BLaER1 (cell line): ENCODE measurements around the gene SNAPIN.
A peak's percentile ranks its signal among the peaks of the same experiment; 100 is the strongest.

Source experiments
- H3K27ac ChIP-seq: shearing (Covaris generic); formaldehyde crosslinking; 2 replicates; pipeline ENCODE4 v1.8.1; 2022
- H3K27me3 ChIP-seq: shearing (Covaris generic); formaldehyde crosslinking; 2 replicates; pipeline ENCODE4 v1.8.1; 2022
- H3K36me3 ChIP-seq: shearing (Covaris generic); formaldehyde crosslinking; 2 replicates; pipeline ENCODE4 v1.8.1; 2022
- H3K4me1 ChIP-seq: shearing (Covaris generic); formaldehyde crosslinking; 2 replicates; pipeline ENCODE4 v1.8.1; 2022
- H3K4me2 ChIP-seq: shearing (Covaris generic); formaldehyde crosslinking; 2 replicates; pipeline ENCODE4 v1.8.1; 2022
- H3K4me3 ChIP-seq: shearing (Covaris generic); formaldehyde crosslinking; 2 replicates; pipeline ENCODE4 v1.8.1; 2022
- H3K9ac ChIP-seq: shearing (Covaris generic); formaldehyde crosslinking; 2 replicates; pipeline ENCODE4 v1.8.1; 2022
- H3K9me3 ChIP-seq: shearing (Covaris generic); formaldehyde crosslinking; 2 replicates; pipeline ENCODE4 v1.8.1; 2022
- H4K20me1 ChIP-seq: shearing (Covaris generic); formaldehyde crosslinking; 2 replicates; pipeline ENCODE4 v1.8.1; 2022
- Cebpa-rat ChIP-seq: shearing (Covaris generic); IDR thresholded peaks from 2 replicates; pipeline ENCODE4 v1.8.1; 2022

Gene SNAPIN

DNA sequence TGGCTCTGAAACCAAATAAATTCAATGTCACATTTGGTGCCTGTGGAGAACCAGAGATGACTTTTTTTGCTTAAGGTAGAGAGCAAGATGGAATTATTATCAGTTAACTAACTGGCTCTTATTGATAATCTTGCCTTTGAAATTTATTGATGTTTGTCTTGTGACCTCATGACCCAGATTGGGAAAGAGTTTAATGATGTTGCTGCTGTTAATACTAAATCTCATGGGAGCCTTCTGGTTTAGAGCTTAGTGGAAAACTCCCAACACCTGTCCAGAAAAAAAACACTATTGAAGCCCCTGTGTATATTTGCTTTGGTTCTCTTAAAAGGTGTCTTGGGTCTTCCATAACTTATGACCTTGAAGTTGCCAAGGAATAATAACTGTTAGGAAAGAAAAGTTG lies 14.7 kb upstream of the SNAPIN start:
- Histone ChIP-seq H3K4me2 (no peak overlapping the region), H3K4me3 (no peak overlapping the region), H3K27me3 (no peaks in the 10 kb centered on the region), H4K20me1 (peaks cover 71% of the 10 kb centered on the region), H3K36me3 (peaks cover 87% of the 10 kb centered on the region), H3K27ac (no peak overlapping the region), H3K9me3 (no peaks in the 10 kb centered on the region), H3K9ac (no peak overlapping the region), H3K4me1 (peaks cover 30% of the 10 kb centered on the region)
- TF ChIP-seq Cebpa-rat: no peak

DNA sequence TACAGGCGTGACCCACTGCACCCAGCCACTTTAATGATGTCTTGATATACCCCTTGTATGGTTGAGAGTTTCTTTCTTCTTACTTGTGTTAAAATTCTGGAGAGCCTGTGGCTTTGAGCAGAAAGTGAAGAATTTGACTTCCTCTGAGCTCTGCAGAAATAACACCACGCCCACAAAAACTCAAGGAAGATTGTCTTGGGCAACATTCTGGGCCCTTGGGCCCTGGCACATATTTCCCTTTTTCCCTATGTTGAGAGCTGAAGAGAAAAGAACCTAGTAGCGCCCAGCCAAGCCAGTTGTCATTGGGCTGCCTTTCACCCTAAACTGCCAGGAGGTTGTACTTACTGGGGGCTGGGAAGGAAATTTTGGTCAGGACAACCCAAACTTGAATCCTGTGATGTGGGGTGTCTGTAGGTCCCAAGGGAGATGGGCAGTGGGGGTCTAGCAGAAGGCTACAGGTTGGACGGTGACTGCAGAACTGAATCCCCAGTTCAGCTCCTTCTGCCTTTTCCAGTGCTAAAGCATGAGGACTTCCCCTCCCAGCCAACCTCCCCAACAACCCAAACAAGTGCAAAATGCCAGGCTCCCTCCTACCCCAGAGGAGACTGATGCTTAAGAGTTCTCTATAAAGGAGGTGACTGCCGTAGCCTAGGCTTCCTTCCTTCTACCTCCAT lies 11.7 kb upstream of the SNAPIN start:
- Histone ChIP-seq H3K36me3 (peaks cover 57% of the 10 kb centered on the region), H3K4me1 (peaks cover 41% of the 10 kb centered on the region), H3K9me3 (no peaks in the 10 kb centered on the region), H4K20me1 (peaks cover 52% of the 10 kb centered on the region), H3K27me3 (no peaks in the 10 kb centered on the region), H3K9ac (no peak overlapping the region), H3K4me3 (no peak overlapping the region), H3K4me2 (no peak overlapping the region; the same call in 1 of the 2 replicates), H3K27ac (no peak overlapping the region)
- no peak for TF ChIP-seq Cebpa-rat

GRCh38 chr1:153647346-153647714 lies 11.2 kb upstream of the SNAPIN start:
- Histone ChIP-seq H3K36me3 (peaks cover 52% of the 10 kb centered on the region), H4K20me1 (peaks cover 47% of the 10 kb centered on the region), H3K9ac (no peak overlapping the region), H3K27ac (no peak overlapping the region), H3K9me3 (no peaks in the 10 kb centered on the region), H3K4me1 (peaks cover 41% of the 10 kb centered on the region), H3K27me3 (no peaks in the 10 kb centered on the region), H3K4me3 (no peak overlapping the region), H3K4me2 (no peak overlapping the region)
- TF ChIP-seq Cebpa-rat: no peak

- Histone ChIP-seq H3K9ac (no peak overlapping the region), H3K4me2 (no peak overlapping the region)
Measured at GRCh38 chr1:153648000-153648643, 10.4 kb upstream of the SNAPIN start.

DNA sequence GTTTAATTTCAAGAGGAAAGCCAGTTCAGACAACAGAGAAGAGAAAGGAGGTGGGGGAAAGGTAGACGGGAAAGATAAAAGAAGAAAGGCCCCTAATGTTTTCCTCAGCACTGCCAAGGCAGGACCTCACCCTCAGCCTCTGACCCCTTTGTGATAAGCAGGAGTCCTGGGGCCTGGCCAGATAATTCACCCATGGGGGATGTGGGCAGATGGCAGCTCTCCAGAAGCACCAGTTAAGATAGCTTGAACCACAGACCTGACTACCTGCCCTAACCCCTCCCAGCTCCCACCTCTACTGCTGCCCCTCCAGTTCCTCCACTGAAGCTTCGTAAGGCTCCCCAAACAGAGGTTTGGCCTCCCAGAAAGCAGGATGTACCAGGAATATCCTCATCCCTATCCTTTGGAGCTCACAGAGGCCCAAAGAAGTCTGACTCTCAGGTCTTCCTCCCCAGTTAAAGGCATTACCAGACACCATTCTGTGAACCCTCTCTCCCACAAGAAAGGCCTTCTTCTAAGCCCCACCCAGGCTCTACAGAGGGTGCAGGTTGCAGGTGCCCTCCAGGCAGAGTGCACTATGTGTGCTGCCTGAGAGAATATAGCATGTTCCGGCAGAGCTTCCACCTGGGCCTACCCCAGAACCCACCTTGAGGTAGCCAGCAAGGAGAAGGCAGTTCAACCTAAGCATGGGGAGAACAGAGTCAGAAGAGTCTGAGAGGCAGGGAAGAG lies 9.2 kb upstream of the SNAPIN start:
- Histone ChIP-seq H4K20me1 (peaks cover 27% of the 10 kb centered on the region; the same call in 1 of the 2 replicates), H3K27ac (peak overlapping the region; percentile 35), H3K27me3 (no peaks in the 10 kb centered on the region), H3K9me3 (no peaks in the 10 kb centered on the region), H3K4me1 (peaks cover 31% of the 10 kb centered on the region), H3K9ac (no peak overlapping the region), H3K36me3 (peaks cover 32% of the 10 kb centered on the region), H3K4me2 (no peak overlapping the region), H3K4me3 (no peak overlapping the region)
- no peak for TF ChIP-seq Cebpa-rat

More at GRCh38 chr1:153648000-153648643, 10.4 kb upstream of the SNAPIN start:
- Histone ChIP-seq H3K27ac (no peak overlapping the region), H3K27me3 (no peaks in the 10 kb centered on the region), H3K4me3 (no peak overlapping the region), H3K4me1 (peaks cover 39% of the 10 kb centered on the region), H3K9me3 (no peaks in the 10 kb centered on the region), H3K36me3 (peaks cover 44% of the 10 kb centered on the region), H4K20me1 (peaks cover 39% of the 10 kb centered on the region)
- TF ChIP-seq Cebpa-rat: no peak

DNA sequence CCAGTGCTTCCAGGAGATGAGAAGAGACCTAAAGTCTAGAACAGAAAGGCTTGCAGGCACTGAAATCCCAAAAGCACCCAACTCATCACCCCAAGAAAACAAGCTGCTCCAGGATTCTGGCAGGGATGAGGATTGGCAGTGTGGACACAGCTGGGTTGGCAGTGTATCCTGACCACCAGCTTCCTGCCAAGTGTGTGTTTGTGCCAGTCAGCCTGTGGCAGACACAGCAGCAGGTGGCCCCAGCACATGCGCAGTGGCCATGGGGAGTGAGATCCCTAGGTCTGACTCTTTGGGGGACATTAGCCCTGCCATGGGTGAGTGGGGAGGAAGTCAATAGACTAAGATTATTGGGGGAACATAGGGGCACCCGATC lies 8.7 kb upstream of the SNAPIN start:
- no peaks in the 10 kb centered on the region for H3K9me3 ChIP-seq
- no peaks in the 10 kb centered on the region for H3K27me3 ChIP-seq
- H3K4me3 ChIP-seq: no peak overlapping the region
- no peak for TF ChIP-seq Cebpa-rat
- no peak overlapping the region for H3K9ac ChIP-seq
- peaks cover 27% of the 10 kb centered on the region for H3K36me3 ChIP-seq
- H3K4me1 ChIP-seq: peaks cover 31% of the 10 kb centered on the region
- 0 out of 2 replicates have a peak overlapping the region, but pooled peaks have one; percentile 35 for H3K27ac ChIP-seq
- H4K20me1 ChIP-seq: peaks cover 22% of the 10 kb centered on the region; the same call in 1 of the 2 replicates
- no peak overlapping the region for H3K4me2 ChIP-seq

- no peak overlapping the region for H3K4me2 ChIP-seq
Measured at GRCh38 chr1:153651771-153652170, 6.7 kb upstream of the SNAPIN start.

DNA sequence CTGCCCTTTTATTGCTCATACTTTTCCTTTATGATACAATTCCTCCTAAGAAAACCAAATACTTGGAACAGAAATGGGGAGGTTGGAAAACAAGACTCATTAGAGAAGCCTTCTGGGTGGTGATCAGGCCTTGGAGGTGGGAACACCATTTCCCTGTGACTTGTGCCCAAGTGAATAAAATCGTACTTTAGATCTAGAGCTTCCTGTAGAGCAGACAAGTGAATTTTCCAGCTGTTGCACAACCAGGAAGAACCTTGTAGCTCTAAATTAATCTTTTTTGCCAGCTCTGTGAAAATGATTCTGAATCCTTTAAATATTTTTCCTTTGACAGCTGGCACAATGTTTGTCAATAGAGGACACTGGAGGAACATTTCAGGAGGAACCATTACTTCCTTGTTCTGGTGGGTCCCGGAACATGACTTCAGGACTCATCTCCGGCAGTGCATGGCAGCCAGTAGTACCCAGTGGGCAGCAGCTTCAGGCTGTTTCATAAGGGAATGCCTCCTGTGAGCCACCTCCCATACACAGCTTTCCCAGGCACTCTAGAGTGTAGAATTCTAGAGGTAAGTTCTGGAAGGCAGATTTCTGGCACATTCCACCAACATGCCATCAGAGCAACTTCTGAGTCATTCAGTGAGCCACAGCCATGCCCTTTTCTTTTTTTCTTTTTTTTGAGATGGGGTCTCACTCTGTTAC lies 5.5 kb upstream of the SNAPIN start:
- no peak overlapping the region for H3K9ac ChIP-seq
- H3K4me2 ChIP-seq: no peak overlapping the region
- no peak for TF ChIP-seq Cebpa-rat
- no peak overlapping the region for H3K4me3 ChIP-seq
- no peaks in the 10 kb centered on the region for H4K20me1 ChIP-seq
- no peaks in the 10 kb centered on the region for H3K9me3 ChIP-seq
- peaks cover 19% of the 10 kb centered on the region for H3K4me1 ChIP-seq
- H3K36me3 ChIP-seq: no peaks in the 10 kb centered on the region
- no peaks in the 10 kb centered on the region for H3K27me3 ChIP-seq
- H3K27ac ChIP-seq: no peak overlapping the region

More at GRCh38 chr1:153651771-153652170, 6.7 kb upstream of the SNAPIN start:
- no peaks in the 10 kb centered on the region for H3K9me3 ChIP-seq
- no peak overlapping the region for H3K9ac ChIP-seq
- no peaks in the 10 kb centered on the region for H3K27me3 ChIP-seq
- no peak overlapping the region for H3K27ac ChIP-seq
- no peak overlapping the region for H3K4me3 ChIP-seq
- H3K4me1 ChIP-seq: peaks cover 24% of the 10 kb centered on the region
- 0 out of 2 replicates have a peak, but pooled peaks cover 3% of the 10 kb centered on the region for H4K20me1 ChIP-seq
- no peak for TF ChIP-seq Cebpa-rat
- H3K36me3 ChIP-seq: peaks cover 8% of the 10 kb centered on the region

- Histone ChIP-seq H3K4me1 (peaks cover 18% of the 10 kb centered on the region), H3K27me3 (no peaks in the 10 kb centered on the region), H3K27ac (no peak overlapping the region), H3K9me3 (no peaks in the 10 kb centered on the region), H3K36me3 (peaks cover 7% of the 10 kb centered on the region; the same call in 1 of the 2 replicates), H3K4me2 (no peak overlapping the region), H4K20me1 (peaks cover 14% of the 10 kb centered on the region), H3K9ac (no peak overlapping the region), H3K4me3 (no peak overlapping the region)
- TF ChIP-seq Cebpa-rat: no peak
Measured at GRCh38 chr1:153655333-153655732, 3.2 kb upstream of the SNAPIN start.
